ENCODE measurements around the gene MYMK.

Gene MYMK

DNA sequence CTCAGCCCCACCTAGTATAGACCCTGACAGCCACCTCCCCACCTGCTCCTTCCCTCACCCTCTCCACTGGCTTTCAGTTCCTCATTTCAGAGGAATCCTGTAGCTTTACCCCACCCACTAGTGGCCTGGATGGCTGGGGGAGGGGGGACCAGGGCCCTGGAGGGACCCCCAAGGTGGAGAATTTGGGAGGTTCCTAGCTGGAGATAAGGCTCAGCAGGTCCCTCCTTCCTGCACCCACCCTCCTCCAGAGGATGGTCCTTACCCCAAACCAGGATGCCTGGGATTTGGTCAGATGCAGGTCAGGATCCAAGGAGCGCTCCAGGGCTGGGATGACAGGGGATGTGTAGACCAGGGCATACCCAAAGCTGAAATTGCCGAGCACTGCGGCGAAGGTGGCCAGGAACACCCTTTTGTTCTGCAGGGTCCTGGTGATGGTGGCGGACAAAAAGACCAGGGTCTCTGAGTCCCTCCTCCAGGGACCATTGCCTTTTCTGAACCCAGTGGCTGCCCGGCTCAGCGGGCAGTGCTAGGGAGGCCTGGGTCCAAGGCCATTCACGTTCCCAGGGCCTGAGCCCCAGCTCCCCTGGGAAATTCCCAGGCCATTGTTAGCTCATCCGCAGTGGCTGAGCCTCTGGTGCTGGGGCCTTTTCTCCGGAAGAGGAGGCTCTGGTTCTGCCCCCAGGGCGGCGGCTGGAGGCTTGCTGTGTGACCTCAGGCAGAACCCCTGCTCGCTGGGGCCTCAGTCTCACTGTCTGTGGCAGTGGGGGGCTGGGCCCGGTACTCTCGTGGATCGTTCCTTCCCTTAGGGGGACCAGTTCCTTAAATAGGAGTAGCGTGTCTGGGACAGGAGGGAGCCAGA, 46.5 kb downstream of the MYMK start:
- no peak for DNase-seq

DNA sequence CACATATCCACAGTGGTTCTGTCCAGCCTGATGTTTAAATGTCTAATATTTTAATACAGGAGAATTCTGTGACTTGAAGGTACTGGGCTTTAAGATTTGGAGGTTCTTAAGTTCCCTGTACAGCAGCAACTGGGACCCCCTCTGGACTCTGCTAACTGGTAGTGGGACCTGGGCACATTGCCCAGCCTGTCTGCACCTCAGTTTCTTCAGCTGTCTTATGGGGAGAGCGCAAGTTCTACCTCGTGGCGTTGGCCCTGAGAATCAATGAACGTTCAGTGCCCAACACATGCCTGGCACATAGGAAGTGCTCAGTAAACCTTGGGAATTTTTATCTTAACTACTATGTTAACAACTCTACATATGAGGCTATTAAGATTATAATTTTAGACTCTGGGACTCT, 47.3 kb downstream of the MYMK start:
- DNase-seq = no peak

DNA sequence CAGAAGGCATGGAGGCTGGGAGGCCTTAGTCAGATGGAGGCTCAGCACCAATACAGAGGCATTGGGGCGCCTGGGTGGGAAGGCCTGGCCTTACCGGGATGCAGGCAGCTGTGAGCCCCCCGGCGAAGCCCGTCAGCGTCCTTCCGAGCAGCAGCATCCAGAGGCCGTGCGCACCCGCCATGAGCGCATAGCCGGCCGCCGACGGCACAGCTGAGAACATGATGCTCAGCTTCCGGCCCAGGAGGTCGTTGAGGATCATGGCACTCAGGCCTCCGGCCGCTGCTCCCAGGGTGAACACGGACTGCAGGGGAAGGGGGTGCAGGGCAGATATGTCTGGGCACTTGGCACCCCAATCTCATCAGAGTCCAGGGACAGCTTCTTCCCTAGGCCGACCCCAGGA, 47.8 kb downstream of the MYMK start:
- no peak for DNase-seq

DNA sequence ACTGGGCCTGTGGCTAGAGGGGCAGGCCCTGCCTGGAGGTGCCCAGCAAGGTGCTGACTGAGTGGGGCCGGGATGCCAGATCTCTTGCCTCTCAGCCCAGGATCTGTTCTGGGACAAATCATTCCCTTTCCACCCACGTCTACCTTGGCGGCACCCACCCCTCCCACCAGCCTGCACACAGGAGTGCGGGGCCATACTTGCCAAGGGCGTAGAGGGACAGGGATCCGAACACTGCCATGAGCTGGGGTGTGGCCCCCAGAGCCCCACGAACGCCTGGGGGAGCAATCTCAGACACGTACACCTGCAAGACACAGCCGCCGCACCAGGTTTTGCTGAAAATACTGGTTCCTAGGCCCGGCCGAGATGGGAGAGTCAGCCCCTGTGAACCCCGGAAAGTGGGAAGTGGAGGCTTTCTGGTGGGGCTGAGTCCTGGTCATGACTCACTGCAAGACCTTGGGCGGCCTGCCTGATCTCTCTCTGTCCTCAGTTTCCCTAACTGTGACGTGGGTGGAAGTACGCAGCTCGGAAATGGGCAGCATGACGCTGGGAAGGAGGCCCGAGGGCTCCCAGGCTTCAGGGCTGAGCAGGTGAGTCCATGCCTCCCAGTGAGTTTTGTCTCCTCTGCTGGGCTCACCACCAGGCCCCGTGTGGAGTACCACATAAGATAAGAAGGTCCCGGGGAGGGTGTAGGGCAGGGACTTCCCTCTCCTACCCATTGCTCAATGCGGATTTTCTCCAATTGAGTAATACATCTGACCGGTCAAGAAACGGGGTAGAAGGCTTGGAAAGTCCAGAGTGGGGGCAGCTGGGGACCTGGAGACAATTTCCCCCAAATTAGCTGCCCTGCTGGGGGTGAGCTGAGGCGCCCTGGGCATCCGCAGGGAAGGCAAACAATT, 48.5 kb downstream of the MYMK start:
- DNase-seq = no peak

DNA sequence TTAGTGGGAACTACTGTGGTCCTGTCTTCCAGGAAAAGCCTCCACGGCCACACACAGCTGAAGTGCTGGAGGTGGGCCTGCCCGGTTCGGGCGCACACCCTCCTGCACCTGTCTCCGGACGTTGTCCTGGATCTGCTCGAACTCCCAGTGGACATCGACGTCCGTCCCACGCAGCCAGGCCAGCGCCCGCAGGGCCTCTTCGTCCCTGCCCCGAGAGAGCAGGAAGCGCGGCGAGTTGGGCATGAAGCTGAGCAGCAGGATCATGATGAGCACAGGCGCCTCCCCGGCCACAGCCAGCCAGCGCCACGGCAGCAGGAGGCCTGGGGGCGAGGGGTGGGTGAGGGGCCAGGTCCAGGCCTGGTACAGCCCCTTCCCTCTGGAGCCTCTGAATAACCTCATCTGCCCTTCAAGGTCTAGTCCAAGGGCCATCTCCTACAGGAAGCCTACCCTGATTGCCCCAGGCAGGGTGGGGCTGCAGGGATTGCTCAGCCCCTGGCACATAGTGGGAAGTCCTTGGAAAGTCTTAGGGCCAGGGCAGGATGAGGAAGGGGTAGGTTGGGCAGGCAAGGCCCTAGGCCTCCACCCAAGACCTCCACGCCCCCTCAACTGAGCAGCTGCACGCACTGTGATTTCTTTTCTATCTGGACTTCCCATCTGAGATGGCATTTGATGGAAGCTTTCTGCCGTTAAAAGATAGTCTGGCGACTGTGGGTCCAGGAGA, 49.3 kb downstream of the MYMK start:
- DNase-seq = no peak

DNA sequence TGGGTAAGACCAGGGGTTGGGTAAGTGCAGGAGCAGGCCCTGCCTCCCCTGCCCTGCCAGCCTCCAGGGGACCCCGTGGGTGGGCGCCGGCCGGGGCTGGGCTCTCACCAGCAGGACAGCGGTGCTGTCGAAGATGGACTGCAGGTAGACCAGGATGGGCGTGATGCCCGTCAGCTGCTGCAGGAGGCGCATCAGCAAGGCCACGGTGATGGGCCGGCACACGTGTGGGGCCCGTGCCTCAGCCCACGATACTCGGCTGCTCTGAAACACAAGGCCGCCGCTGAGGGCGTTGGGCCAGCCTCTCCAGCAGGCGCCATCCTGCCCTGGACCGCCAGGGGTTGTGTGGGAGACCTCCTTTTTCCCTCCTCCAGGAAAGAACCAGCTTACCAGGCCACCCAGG, 49.9 kb downstream of the MYMK start:
- DNase-seq = no peak

DNA sequence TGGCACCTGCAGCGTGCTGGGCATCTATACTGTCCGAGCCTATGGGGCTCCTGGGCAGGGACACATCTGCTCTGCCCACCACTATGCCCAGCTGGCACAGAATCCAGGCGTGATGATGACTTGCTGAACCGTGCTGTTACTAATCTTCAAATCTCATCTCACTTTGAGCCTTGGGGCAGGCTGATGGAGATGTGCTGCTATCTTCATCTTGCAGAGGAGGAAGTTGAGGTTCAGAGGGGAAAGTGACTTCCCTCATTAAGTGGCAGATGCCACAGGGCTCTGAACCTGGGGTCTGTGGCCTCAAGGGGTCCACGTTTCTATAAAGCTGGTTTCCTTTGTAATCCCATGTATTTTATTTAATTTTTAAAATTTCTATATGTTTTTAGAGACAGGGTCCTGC, 50.5 kb downstream of the MYMK start:
- DNase-seq = no peak

DNA sequence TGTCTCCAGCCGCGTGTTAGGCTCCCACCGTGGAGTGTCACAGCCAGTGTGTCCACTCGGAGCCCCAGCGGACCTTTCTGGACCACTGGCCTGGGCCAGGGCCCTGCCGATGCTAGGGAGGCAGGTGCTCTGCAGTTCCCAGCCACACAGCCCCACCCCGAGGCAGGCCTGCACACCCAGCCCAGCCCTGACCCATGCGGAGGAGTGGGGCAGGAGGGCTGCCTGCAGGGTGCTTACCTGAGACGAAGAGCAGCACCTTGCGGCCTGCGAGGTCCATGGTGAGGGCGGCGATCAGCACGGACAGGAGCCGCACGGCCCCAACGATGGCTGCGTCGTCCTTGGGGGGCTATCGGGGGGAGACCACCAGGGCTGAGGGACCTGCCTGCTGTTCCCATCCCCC, 51.0 kb downstream of the MYMK start:
- DNase-seq = no peak

DNA sequence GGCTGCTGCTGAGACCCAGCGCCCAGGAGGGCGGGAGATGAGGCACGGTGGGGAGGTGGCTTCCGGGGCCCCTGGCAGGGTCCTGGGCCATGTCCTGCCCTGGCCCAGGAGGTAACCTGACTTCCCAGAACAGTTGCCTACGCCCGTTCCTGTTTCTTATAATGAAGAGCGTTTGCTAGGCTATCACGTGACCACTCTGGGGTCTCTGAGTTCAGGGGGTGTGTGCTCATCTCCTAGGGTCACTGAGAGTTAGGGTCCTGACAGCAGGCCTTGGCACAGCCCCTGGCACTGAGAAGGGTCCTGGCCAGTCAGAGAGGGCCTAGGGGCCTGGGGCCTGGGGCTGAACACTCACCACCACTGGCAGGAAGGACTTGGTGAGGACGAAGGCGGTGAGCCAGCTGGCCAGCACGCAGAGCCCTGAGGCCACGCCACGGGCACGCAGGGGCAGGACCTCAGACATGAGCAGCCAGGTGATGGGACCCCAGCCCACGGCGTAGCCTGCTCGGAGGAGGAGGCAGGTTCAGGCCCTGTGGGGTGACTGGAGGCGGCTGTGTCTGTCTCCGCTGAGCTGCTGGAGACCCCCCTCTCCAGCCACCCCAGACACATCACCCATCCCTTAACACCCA, 51.9 kb downstream of the MYMK start:
- no peak for DNase-seq

DNA sequence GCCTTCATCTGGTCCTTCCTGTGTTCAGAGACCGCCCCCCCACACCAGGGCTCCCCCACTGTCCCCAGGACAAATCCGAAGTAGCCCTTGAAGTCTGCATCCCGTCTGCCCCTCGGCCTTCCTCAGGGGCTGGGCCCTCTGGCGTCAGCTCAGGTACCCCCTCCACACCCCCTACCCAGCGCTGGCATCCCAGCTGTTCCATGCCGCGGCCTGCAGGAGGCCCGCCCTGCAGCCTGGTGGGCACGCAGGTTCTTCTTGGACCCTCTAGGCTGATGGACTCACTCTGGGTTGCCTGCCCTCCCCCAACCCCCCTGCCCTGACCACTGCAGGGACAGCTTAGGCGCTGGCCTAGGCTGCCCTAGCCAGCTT, 52.5 kb downstream of the MYMK start:
- DNase-seq = no peak

DNA sequence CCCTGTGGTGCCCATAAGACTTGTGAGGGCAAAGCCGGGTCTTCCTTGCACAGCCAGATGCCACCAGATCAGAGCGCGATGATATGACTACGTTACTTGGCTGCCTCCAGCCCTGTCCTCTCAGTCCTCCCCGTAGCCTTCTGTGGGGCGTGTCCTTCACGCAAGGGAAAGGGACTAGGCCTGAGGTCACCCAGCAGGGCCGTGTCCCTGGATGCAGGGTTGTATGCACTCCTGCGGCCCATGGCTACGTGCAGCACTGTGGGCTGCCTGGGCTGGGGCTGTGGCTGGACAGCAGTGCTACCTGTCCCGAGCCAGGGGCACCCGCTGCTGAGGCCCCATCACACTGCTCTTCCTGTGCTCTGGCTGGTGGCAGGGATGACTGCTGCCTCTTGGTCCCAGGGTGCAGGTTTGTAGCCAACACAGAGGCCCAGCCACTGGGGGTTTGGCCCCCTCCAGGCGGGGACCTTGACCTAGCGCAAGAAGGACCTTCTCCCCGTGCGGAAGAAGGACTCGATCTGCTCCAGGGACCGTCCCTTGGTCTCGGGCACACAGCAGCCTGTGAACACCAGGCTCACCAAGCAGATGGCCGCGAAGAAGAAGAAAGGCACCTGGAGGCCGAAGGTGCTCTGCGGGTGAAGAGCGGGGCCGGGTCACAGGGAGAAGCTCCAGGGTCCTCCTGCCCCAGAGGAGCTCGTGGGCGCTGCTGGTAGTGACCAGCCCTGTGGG, 53.0 kb downstream of the MYMK start:
- no peak for DNase-seq

DNA sequence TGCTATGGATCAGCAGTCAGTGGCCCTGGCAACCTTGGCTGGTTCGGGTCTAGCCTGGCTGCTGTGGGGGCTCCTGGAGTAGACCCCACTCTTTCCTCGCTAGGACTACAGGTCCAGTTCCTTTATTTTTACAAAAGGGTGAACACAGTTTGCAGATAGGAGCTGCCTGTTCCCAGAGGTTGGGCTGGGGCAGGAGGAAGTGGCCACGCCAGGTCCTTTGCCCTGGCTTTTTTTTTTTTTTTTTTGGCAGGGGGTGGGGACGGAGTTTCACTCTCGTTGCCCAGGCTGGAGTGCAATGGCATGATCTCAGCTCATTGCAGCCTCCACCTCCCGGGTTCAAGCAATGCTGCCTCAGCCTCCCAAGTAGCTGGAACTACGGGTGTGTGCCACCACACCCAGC, 53.8 kb downstream of the MYMK start:
- no peak for DNase-seq

DNA sequence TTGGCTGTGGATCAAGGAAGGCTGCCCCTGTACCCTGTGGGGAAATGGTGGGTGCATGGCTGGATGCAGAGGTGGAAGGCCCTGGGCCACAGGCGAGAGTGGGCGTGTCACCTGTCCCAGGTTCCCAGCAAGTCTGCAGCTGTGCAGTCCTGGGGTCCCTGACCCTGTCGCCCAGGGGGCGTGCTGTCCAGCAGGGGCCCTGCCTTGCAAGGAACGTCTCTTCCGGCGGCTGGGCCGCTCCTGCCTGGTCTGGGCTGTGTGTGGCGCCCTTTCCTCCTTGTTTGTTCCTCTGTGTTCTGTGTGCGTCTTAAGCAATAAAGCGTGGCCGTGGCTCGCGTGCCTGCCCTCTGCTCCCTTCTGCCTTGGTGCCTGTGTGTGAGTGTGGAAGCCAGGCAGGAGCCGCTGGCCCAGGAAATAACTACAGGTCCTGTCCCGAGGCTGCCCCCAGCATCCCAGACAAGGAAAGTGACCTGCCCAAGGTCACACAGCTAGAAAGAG, 54.3 kb downstream of the MYMK start:
- no peak for DNase-seq

DNA sequence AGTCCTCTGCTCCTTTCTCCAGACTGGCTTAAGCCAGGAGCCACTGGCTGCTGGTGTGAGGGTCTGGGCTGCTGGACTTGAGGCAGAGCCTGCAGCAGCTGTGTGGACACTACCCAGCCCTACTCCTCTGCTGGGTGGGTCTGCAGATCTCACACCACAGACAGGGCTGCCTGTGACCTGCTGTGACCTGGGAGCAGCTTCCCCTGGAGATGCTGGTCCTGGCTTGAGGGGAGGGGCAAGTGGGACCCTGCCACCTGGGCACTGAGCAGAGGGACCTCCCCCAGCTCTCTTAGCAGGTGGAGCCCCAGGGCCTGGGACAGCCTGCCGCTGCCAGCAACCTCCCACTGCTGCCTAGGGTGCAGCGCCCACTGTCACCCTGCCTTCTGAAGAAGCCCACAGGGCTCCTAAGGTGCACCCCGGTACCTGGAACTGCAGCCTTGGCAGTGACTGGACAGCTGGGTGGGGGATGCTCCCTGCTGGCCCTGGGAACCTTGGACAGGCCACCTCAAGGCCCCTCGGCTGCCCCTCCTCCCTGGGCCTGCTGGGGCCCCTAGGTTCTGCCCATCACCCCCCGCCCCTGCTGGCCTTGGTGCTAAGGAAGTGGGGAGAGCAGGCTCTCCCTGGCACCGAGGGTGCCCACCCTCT, 55.9 kb downstream of the MYMK start:
- no peak for DNase-seq

DNA sequence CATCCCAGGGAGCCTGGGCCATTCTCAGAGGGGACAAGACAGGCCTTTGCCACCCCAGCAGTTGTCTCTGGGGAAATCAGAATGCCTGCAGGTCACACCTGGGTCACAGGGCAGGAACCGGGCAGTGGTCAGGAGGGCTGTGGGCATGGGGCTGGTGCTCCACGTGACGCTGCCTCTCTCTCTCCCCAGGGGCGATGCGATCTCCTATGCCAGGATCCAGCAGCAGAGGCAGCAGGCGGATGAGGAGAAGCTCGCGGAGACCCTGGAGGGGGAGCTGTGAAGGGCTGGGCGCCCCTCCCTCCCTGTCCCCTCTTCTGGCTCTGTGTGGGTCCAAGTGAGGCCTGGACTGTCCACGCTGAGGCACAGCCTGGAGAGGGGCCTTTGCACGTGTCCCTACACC, 56.4 kb downstream of the MYMK start:
- no peak for DNase-seq

DNA sequence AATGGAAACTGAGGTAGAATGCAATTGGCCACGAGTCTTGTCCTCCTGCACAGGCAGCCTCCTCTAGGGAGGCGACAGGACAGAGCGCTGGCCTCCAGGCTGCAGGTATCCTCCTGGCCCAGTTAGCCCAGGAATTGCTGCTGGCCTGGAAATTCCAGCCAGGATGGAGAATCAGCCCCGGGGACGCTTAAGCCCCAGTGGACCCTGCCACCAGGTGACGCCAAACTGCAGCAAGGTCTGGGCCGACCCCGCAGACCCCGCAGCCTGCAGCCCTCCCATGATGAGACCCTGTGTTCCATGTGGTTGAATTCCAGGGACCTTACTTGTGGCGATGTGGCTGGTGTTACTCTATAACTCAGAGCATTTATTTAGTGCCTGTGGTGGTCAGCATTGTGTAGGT, 57.7 kb downstream of the MYMK start:
- DNase-seq = no peak

DNA sequence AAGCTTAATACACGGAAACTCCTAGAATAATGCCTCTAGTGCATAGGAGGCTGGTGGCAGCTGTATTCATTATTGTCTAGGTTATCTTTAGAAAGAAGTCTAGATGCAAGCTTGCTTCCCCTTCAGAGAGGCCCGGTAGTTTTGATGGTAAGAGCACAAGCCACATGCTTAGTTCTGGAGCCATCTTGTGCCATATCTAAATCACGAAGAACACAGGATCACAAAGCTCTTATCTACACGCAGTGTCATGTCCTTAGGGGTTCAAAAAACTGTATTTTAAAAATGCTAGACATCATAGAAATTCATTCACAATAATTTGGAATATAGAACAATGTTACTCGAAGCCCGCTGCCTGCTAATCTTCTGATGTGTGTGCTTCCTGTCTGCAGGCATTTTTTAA, 58.8 kb downstream of the MYMK start:
- DNase-seq = no peak

DNA sequence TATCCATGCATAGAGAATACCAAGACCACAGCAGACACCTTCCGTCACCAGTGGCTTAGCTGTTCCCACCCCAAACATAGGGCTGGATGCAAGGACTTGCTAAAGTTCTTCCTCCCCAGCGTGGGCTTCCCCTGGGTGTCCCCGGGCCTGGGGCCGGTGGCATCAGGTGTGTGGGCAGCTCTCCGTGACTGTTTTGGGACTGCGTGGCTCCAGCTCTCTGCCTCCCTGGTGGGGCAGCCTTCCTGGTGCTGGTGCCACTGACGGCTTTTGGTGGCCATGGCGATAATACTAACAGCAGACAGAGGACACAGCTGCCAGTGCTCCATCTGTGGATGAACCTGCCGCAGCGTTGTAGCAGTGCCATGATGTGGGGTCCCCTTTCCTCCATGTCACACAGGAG, 60.1 kb downstream of the MYMK start:
- DNase-seq = no peak

Measured in NCI-H1417 treated with DMSO at 0.1 percent for 48 hours (cell line).